Measurements from ENCODE around the gene TBX18.

- TF ChIP-seq YY1 (IDR thresholded peaks at IDR 0.05; ENCODE audit: low read depth): no peak
- TF ChIP-seq TEAD4 (IDR thresholded peaks at IDR 0.05): no peak
- no peak for TF ChIP-seq EGR1 (IDR thresholded peaks at IDR 0.05)
- no peak for TF ChIP-seq CREB1 (IDR thresholded peaks at IDR 0.05; ENCODE audit: low read depth)
- no peak for TF ChIP-seq EP300 (IDR thresholded peaks at IDR 0.05; ENCODE audit: borderline replicate concordance)
- no peak for TF ChIP-seq TAF1 (IDR thresholded peaks at IDR 0.05; ENCODE audit: low read depth)
- TF ChIP-seq RAD21 (IDR thresholded peaks at IDR 0.05; ENCODE audit: low read depth): no peak
- TF ChIP-seq, protein P1, sequence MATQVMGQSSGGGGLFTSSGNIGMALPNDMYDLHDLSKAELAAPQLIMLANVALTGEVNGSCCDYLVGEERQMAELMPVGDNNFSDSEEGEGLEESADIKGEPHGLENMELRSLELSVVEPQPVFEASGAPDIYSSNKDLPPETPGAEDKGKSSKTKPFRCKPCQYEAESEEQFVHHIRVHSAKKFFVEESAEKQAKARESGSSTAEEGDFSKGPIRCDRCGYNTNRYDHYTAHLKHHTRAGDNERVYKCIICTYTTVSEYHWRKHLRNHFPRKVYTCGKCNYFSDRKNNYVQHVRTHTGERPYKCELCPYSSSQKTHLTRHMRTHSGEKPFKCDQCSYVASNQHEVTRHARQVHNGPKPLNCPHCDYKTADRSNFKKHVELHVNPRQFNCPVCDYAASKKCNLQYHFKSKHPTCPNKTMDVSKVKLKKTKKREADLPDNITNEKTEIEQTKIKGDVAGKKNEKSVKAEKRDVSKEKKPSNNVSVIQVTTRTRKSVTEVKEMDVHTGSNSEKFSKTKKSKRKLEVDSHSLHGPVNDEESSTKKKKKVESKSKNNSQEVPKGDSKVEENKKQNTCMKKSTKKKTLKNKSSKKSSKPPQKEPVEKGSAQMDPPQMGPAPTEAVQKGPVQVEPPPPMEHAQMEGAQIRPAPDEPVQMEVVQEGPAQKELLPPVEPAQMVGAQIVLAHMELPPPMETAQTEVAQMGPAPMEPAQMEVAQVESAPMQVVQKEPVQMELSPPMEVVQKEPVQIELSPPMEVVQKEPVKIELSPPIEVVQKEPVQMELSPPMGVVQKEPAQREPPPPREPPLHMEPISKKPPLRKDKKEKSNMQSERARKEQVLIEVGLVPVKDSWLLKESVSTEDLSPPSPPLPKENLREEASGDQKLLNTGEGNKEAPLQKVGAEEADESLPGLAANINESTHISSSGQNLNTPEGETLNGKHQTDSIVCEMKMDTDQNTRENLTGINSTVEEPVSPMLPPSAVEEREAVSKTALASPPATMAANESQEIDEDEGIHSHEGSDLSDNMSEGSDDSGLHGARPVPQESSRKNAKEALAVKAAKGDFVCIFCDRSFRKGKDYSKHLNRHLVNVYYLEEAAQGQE (IDR thresholded peaks at IDR 0.05; ENCODE audit: low read depth): no peak
- no peak for TF ChIP-seq MAX (IDR thresholded peaks at IDR 0.05)
- TF ChIP-seq NFIC (IDR thresholded peaks at IDR 0.05): no peak
- no peak for TF ChIP-seq FOXM1 (IDR thresholded peaks at IDR 0.05; ENCODE audit: borderline replicate concordance, low read depth)
Measured at GRCh38 chr6:84671183-84671582, 93.2 kb downstream of the TBX18 start.
